H1 (cell line): Measurements from ENCODE around the gene SMCHD1.

Experiments used
- CTCF ChIP-seq, 3 experiments: IDR thresholded peaks; 1 replicate in 2 of 3; 2 replicates in 1 of 3; pipeline versions ENCODE4 v1.5.1 to v1.6.1; 2011; ENCODE audit warnings: low read length in 3 of 3, mild to moderate bottlenecking in 3 of 3, inconsistent platforms in 2 of 3, low read depth in 1 of 3, moderate library complexity in 1 of 3; ENCODE audit not compliant: insufficient read depth in 1 of 3; ENCODE audit errors: control extremely low read depth in 1 of 3
- EP300 ChIP-seq, 2 experiments: IDR thresholded peaks; 1 replicate in 1 of 2; 2 replicates in 1 of 2; pipeline ENCODE4 v1.6.1; 2011 to 2012; ENCODE audit warnings: low read depth in 2 of 2, low read length in 2 of 2, mild to moderate bottlenecking in 2 of 2, borderline replicate concordance in 1 of 2, inconsistent platforms in 1 of 2, moderate library complexity in 1 of 2
- MAFK ChIP-seq: IDR thresholded peaks from 2 replicates; pipeline ENCODE4 v1.6.1; 2012; ENCODE audit warnings: low read depth, mild to moderate bottlenecking, improper control_type of control experiment, low read length
- POLR2A ChIP-seq, 2 experiments: IDR thresholded peaks; 1 replicate in 1 of 2; 2 replicates in 1 of 2; pipeline ENCODE4 v1.6.1; 2011; ENCODE audit warnings: low read depth in 2 of 2, low read length in 2 of 2, mild to moderate bottlenecking in 2 of 2; ENCODE audit errors: control extremely low read depth in 1 of 2
- POLR2AphosphoS5 ChIP-seq: IDR thresholded peaks from 2 replicates; pipeline ENCODE4 v1.6.1; 2011; ENCODE audit warnings: low read depth, low read length
- TAF1 ChIP-seq: IDR thresholded peaks from 2 replicates; pipeline ENCODE4 v1.6.1; 2011; ENCODE audit warnings: mild to moderate bottlenecking, low read depth, low read length
- TEAD4 ChIP-seq: IDR thresholded peaks from 2 replicates; pipeline ENCODE4 v1.6.1; 2012; ENCODE audit warnings: low read depth, low read length, inconsistent platforms, mixed read lengths
- ZNF274 ChIP-seq: IDR thresholded peaks from 2 replicates; pipeline ENCODE4 v1.7.0; 2012; ENCODE audit warnings: low read length, borderline replicate concordance; ENCODE audit errors: extremely low read depth

DNA sequence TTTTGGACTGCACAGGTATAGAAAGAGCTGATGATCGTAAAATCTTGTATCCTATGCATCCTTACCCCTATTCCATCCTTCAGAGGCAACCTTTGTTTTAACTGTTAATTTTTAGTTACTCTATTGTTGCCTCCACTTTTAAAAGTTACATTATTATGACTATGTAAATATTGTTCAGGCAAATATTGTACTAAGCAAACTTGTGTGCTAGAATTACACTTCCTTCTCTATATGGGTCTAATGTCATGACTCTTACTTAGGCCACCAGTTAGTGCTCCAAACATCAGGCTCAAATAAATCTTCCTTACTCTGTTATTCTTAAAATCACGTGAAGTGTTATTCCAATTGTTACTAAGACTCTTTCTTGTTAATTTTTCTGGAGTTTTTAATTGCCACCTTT, 143.8 kb downstream of the SMCHD1 start:
- TF ChIP-seq EP300 (IDR thresholded peaks at IDR 0.05; ENCODE audit: borderline replicate concordance in 1 of 2, low read depth in 2 of 2, low read length in 2 of 2) (no peak), MAFK (no peak), POLR2A (IDR thresholded peaks at IDR 0.05; ENCODE audit: control extremely low read depth in 1 of 2, low read depth in 2 of 2, low read length in 2 of 2) (no peak), TEAD4 (no peak), POLR2AphosphoS5 (no peak), CTCF (IDR thresholded peaks at IDR 0.05; ENCODE audit: control extremely low read depth in 1 of 3, insufficient read depth in 1 of 3, low read depth in 1 of 3, low read length in 3 of 3) (no peak), TAF1 (no peak), ZNF274 (no peak)
